H9 (cell line): ENCODE measurements around the gene GRK3. TPM values are rescaled to one million over a fixed set of nuclear protein-coding genes. Genes with fewer than 3 reads are reported as not detected.

Experiments
- DNase-seq: peaks from one replicate; pipeline ENCODE4 v3.0.0-alpha.2; 2017
- H2AFZ ChIP-seq: one replicate; pipeline ENCODE4 v1.6.1; 2013; ENCODE audit warnings: mild to moderate bottlenecking, low read length, control low read depth, moderate library complexity
- H2AK5ac ChIP-seq: 2 replicates; pipeline ENCODE4 v1.6.1; 2013; ENCODE audit warnings: low read length, control low read depth, mixed read lengths; ENCODE audit not compliant: insufficient read length
- H2BK120ac ChIP-seq: one replicate; pipeline ENCODE4 v1.6.1; 2013; ENCODE audit warnings: low read depth, mild to moderate bottlenecking, low read length, control low read depth, inconsistent platforms; ENCODE audit not compliant: poor library complexity, severe bottlenecking
- H2BK12ac ChIP-seq: 2 replicates; pipeline ENCODE4 v1.6.1; 2013; ENCODE audit warnings: low read length, control low read depth, mixed read lengths, low read depth; ENCODE audit not compliant: insufficient read length
- H2BK15ac ChIP-seq: 2 replicates; pipeline ENCODE4 v1.6.1; 2013; ENCODE audit warnings: low read depth, low read length, control low read depth
- H2BK20ac ChIP-seq: one replicate; pipeline ENCODE4 v1.6.1; 2013; ENCODE audit warnings: low read depth, mild to moderate bottlenecking, low read length, control low read depth, inconsistent platforms; ENCODE audit not compliant: poor library complexity, severe bottlenecking
- H2BK5ac ChIP-seq: 2 replicates; pipeline ENCODE4 v1.6.1; 2013; ENCODE audit warnings: low read length, control low read depth, mixed read lengths; ENCODE audit not compliant: insufficient read length
- H3K14ac ChIP-seq: 2 replicates; pipeline ENCODE4 v1.6.1; 2013; ENCODE audit warnings: low read length, control low read depth; ENCODE audit not compliant: insufficient read depth
- H3K18ac ChIP-seq: 2 replicates; pipeline ENCODE4 v1.6.1; 2013; ENCODE audit warnings: low read depth, mild to moderate bottlenecking, mixed read lengths, low read length, control low read depth; ENCODE audit not compliant: insufficient read length
- H3K23ac ChIP-seq: 2 replicates; pipeline ENCODE4 v1.6.1; 2013; ENCODE audit warnings: low read length, control low read depth, mixed read lengths, low read depth; ENCODE audit not compliant: insufficient read length
- H3K23me2 ChIP-seq: 2 replicates; pipeline ENCODE4 v1.6.1; 2013; ENCODE audit warnings: low read depth, mild to moderate bottlenecking, mixed read lengths, low read length, control low read depth; ENCODE audit not compliant: insufficient read length, poor library complexity, severe bottlenecking
- H3K27ac ChIP-seq: 2 replicates; pipeline ENCODE4 v1.5.1; 2013; ENCODE audit warnings: low read length, control low read depth, mixed read lengths, low read depth; ENCODE audit not compliant: insufficient read length
- H3K27me3 ChIP-seq: 2 replicates; pipeline ENCODE4 v1.6.1; 2013; ENCODE audit warnings: low read length, control low read depth, inconsistent platforms; ENCODE audit not compliant: insufficient read depth
- H3K4ac ChIP-seq: 2 replicates; pipeline ENCODE4 v1.6.1; 2013; ENCODE audit warnings: low read depth, mild to moderate bottlenecking, control low read depth, inconsistent platforms, low read length, moderate library complexity
- H3K4me1 ChIP-seq: 2 replicates; pipeline ENCODE4 v1.6.1; 2013; ENCODE audit warnings: low read length, control low read depth, inconsistent platforms; ENCODE audit not compliant: insufficient read depth
- H3K4me2 ChIP-seq: 2 replicates; pipeline ENCODE4 v1.6.1; 2013; ENCODE audit warnings: low read length, control low read depth, mixed read lengths; ENCODE audit not compliant: insufficient read length, insufficient read depth
- H3K56ac ChIP-seq: 2 replicates; pipeline ENCODE4 v1.6.1; 2013; ENCODE audit warnings: low read depth, mild to moderate bottlenecking, mixed read lengths, low read length, control low read depth; ENCODE audit not compliant: insufficient read length
- H3K79me1 ChIP-seq: 2 replicates; pipeline ENCODE4 v1.6.1; 2013; ENCODE audit warnings: low read depth, mild to moderate bottlenecking, moderate library complexity, low read length, control low read depth, inconsistent platforms; ENCODE audit not compliant: insufficient read depth, poor library complexity, severe bottlenecking
- H3K79me2 ChIP-seq: 2 replicates; pipeline ENCODE4 v1.6.1; 2013; ENCODE audit warnings: low read length, control low read depth, inconsistent platforms; ENCODE audit not compliant: insufficient read depth
- H3K9ac ChIP-seq: 2 replicates; pipeline ENCODE4 v1.6.1; 2013; ENCODE audit warnings: low read length, control low read depth, mixed read lengths; ENCODE audit not compliant: insufficient read length; ENCODE audit errors: extremely low read depth
- H3K9me3 ChIP-seq: one replicate; pipeline ENCODE4 v1.6.1; 2013; ENCODE audit warnings: low read depth, low read length, inconsistent platforms; ENCODE audit not compliant: control insufficient read depth
- H3T11ph ChIP-seq: one replicate; pipeline ENCODE4 v1.6.1; 2013; ENCODE audit warnings: mild to moderate bottlenecking, low read length, control low read depth, inconsistent platforms
- H4K20me1 ChIP-seq: one replicate; pipeline ENCODE4 v1.6.1; 2013; ENCODE audit not compliant: control insufficient read depth, insufficient read length, insufficient read depth
- H4K5ac ChIP-seq: 2 replicates; pipeline ENCODE4 v1.6.1; 2013; ENCODE audit warnings: low read depth, mild to moderate bottlenecking, mixed read lengths, low read length, control low read depth; ENCODE audit not compliant: insufficient read length
- H4K8ac ChIP-seq: replicated peaks from 2 replicates; pipeline ENCODE4 v1.6.1; 2013; ENCODE audit warnings: low read length, control low read depth, mixed read lengths, low read depth; ENCODE audit not compliant: insufficient read length
- H4K91ac ChIP-seq: 2 replicates; pipeline ENCODE4 v1.6.1; 2013; ENCODE audit warnings: low read depth, mild to moderate bottlenecking, moderate library complexity, mixed read lengths, low read length, control low read depth; ENCODE audit not compliant: insufficient read length
- H3K27ac Mint-ChIP-seq, 3 experiments: 2 replicates in 2 of 3; 3 replicates in 1 of 3; pipeline ENCODE4 v1.8.0; 2020 to 2021; ENCODE audit warnings: mixed read lengths in 3 of 3, mild to moderate bottlenecking in 1 of 3, moderate library complexity in 1 of 3
- H3K27me3 Mint-ChIP-seq: 2 replicates; pipeline ENCODE4 v1.8.0; 2021; ENCODE audit warnings: low read depth, mild to moderate bottlenecking, moderate library complexity, mixed read lengths
- H3K36me3 Mint-ChIP-seq, 3 experiments: 2 replicates in 2 of 3; 3 replicates in 1 of 3; pipeline ENCODE4 v1.8.0; 2020 to 2021; ENCODE audit warnings: low read depth in 3 of 3, mixed read lengths in 3 of 3; ENCODE audit not compliant: insufficient read depth in 1 of 3
- H3K4me1 Mint-ChIP-seq, 2 experiments: 2 replicates each; pipeline ENCODE4 v1.8.0; 2020; ENCODE audit warnings: mixed read lengths in 2 of 2
- H3K4me3 Mint-ChIP-seq, 2 experiments: 2 replicates in 1 of 2; 3 replicates in 1 of 2; pipeline ENCODE4 v1.8.0; 2020 to 2021; ENCODE audit warnings: mild to moderate bottlenecking in 2 of 2, mixed read lengths in 2 of 2, moderate library complexity in 1 of 2
- H3K9me3 Mint-ChIP-seq, 2 experiments: 2 replicates in 1 of 2; 3 replicates in 1 of 2; pipeline ENCODE4 v1.8.0; 2020; ENCODE audit warnings: mild to moderate bottlenecking in 2 of 2, mixed read lengths in 2 of 2, moderate library complexity in 1 of 2
- WGBS: extraction: QIAGEN DNeasy Blood & Tissue Kit; methylation state at CpG from one replicate; pipeline ENCODE4 v1.1.7; 2013; ENCODE audit warnings: missing lambda C conversion rate, low lambda C conversion rate, mixed read lengths; ENCODE audit not compliant: insufficient read length; ENCODE audit errors: extremely low coverage; 5-methylcytosine and 5-hydroxymethylcytosine counted together
- total RNA-seq: library from RNA; stranded (reverse); gene quantifications from 2 replicates; pipeline ENCODE4 v1.2.1, GENCODE V29; 2021
- TF ChIP-seq, protein P1 (sequence below): fragments of 200-600 bp; sonication (generic); conservative IDR thresholded peaks from 3 replicates; pipeline ENCODE4 v1.8.0; 2021; ENCODE audit warnings: antibody characterized with exemption, mild to moderate bottlenecking

The GRK3 gene
- total RNA-seq, 1 experiment from 2014 or later = 23.9 TPM

GRCh38 chr22:25546751-25547150 is 17.7 kb upstream of the GRK3 start:
- H3K9me3 Mint-ChIP-seq = no peaks in the 10 kb centered on the region
- H3K27me3 Mint-ChIP-seq = peaks cover 4% of the 10 kb centered on the region; the same call in 1 of the 2 replicates
- Histone ChIP-seq H3K23ac (no peak overlapping the region), H4K91ac (no peak overlapping the region), H2AK5ac (no peak overlapping the region), H3K18ac (no peak overlapping the region), H2BK120ac (no peak overlapping the region), H2BK12ac (no peak overlapping the region), H3K56ac (no peak overlapping the region), H3K23me2 (no peaks in the 10 kb centered on the region), H3K14ac (no peak overlapping the region), H2AFZ (no peak overlapping the region), H2BK15ac (no peak overlapping the region), H3K4me1 (no peaks in the 10 kb centered on the region), H4K20me1 (no peaks in the 10 kb centered on the region), H4K8ac (no peak overlapping the region), H3K79me2 (no peaks in the 10 kb centered on the region), H3K4ac (no peak overlapping the region), H3K27ac (no peak overlapping the region), H3K79me1 (no peaks in the 10 kb centered on the region), H3K9me3 (no peaks in the 10 kb centered on the region), H3T11ph (no peak overlapping the region), H2BK20ac (no peak overlapping the region), H3K4me2 (no peak overlapping the region), H3K27me3 (no peaks in the 10 kb centered on the region), H3K9ac (no peak overlapping the region), H4K5ac (no peak overlapping the region), H2BK5ac (no peak overlapping the region)
- no peak for DNase-seq
- TF ChIP-seq, protein P1, sequence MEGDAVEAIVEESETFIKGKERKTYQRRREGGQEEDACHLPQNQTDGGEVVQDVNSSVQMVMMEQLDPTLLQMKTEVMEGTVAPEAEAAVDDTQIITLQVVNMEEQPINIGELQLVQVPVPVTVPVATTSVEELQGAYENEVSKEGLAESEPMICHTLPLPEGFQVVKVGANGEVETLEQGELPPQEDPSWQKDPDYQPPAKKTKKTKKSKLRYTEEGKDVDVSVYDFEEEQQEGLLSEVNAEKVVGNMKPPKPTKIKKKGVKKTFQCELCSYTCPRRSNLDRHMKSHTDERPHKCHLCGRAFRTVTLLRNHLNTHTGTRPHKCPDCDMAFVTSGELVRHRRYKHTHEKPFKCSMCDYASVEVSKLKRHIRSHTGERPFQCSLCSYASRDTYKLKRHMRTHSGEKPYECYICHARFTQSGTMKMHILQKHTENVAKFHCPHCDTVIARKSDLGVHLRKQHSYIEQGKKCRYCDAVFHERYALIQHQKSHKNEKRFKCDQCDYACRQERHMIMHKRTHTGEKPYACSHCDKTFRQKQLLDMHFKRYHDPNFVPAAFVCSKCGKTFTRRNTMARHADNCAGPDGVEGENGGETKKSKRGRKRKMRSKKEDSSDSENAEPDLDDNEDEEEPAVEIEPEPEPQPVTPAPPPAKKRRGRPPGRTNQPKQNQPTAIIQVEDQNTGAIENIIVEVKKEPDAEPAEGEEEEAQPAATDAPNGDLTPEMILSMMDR = no peak
- H3K36me3 Mint-ChIP-seq = no peaks in the 10 kb centered on the region
- no peak overlapping the region for H3K4me3 Mint-ChIP-seq
- no peak overlapping the region for H3K27ac Mint-ChIP-seq
- peaks cover 15% of the 10 kb centered on the region in 2 experiments for H3K4me1 Mint-ChIP-seq
- no CpG with 5 or more reads among the region's 4 CpGs for WGBS
